HepG2 (cell line): Measurements from ENCODE around the gene ADIPOR1. TPM values are rescaled to one million over a fixed set of nuclear protein-coding genes. Genes with fewer than 3 reads are reported as not detected.

Experiments used
- ATF7-NPFF ChIP-seq: sonication (generic); formaldehyde crosslinking; IDR thresholded peaks from 2 replicates; pipeline ENCODE4 v1.8.1; 2023; ENCODE audit warnings: mild to moderate bottlenecking, low read depth, missing genetic modification reagents, moderate library complexity
- BCL3 ChIP-seq: sonication (generic); formaldehyde crosslinking; IDR thresholded peaks from 2 replicates; pipeline ENCODE4 v1.5.1; 2020; ENCODE audit warnings: mild to moderate bottlenecking, missing genetic modification reagents, moderate library complexity
- BRF2 ChIP-seq: sonication (generic); formaldehyde crosslinking; IDR thresholded peaks from 2 replicates; pipeline ENCODE4 v1.8.1; 2022; ENCODE audit warnings: mild to moderate bottlenecking, missing genetic modification reagents
- DZIP1 ChIP-seq: sonication (generic); formaldehyde crosslinking; IDR thresholded peaks from 2 replicates; pipeline ENCODE4 v1.5.0; 2020; ENCODE audit warnings: mild to moderate bottlenecking, missing genetic modification reagents
- FOXK2 ChIP-seq: fragments of 450-650 bp; IDR thresholded peaks from 2 replicates; pipeline ENCODE4 v1.6.1; 2016
- NFIB ChIP-seq: sonication (generic); formaldehyde crosslinking; IDR thresholded peaks from 2 replicates; pipeline ENCODE4 v1.9.0; 2021; ENCODE audit warnings: missing genetic modification reagents, mild to moderate bottlenecking, borderline replicate concordance
- ZKSCAN8 ChIP-seq: IDR thresholded peaks from 2 replicates; pipeline ENCODE4 v1.6.1; 2016; ENCODE audit warnings: borderline replicate concordance, missing genetic modification reagents, missing compliant biosample characterization
- ZNF350 ChIP-seq: sonication (generic); formaldehyde crosslinking; IDR thresholded peaks from 2 replicates; pipeline ENCODE4 v1.4.0; 2020; ENCODE audit warnings: mild to moderate bottlenecking, low read depth, missing genetic modification reagents, borderline replicate concordance
- ZNF382 ChIP-seq: sonication (generic); formaldehyde crosslinking; IDR thresholded peaks from 2 replicates; pipeline ENCODE4 v1.5.0; 2020; ENCODE audit warnings: missing genetic modification reagents, mild to moderate bottlenecking, borderline replicate concordance
- ZNF501 ChIP-seq: sonication (generic); formaldehyde crosslinking; IDR thresholded peaks from 2 replicates; pipeline ENCODE4 v1.5.1; 2020; ENCODE audit warnings: mild to moderate bottlenecking, moderate library complexity, missing genetic modification reagents
- ZSCAN22 ChIP-seq: sonication (generic); formaldehyde crosslinking; IDR thresholded peaks from 2 replicates; pipeline ENCODE4 v1.4.0; 2020; ENCODE audit warnings: mild to moderate bottlenecking, missing genetic modification reagents
- polyA plus RNA-seq, 8 experiments: library from polyadenylated mRNA; depleted of rRNA in 3 of 8; stranded (reverse) in 7 of 8; unstranded in 1 of 8; fragments of >200 nt; fragmentation: Illumina TruSeq in 4 of 8; extraction: Trizol in 4 of 8; gene quantifications; 2 replicates each; pipeline versions ENCODE4 v1.2.1 to v1.2.3, GENCODE V29; 2011 to 2016; ENCODE audit warnings: low read depth in 4 of 8, missing spikeins in 1 of 8, mixed read lengths in 1 of 8; ENCODE audit not compliant: insufficient read depth in 1 of 8
- total RNA-seq, 5 experiments: library from RNA; depleted of rRNA; stranded (reverse); fragments of >200 nt; fragmentation: Illumina TruSeq; extraction: Trizol; gene quantifications; 2 replicates each; pipeline ENCODE4 v1.2.3, GENCODE V29; 2016; ENCODE audit warnings: low read depth in 1 of 5
- TF ChIP-seq, protein P1 (sequence below): sonication (generic); formaldehyde crosslinking; IDR thresholded peaks from 2 replicates; pipeline ENCODE4 v1.4.0; 2020; ENCODE audit warnings: missing genetic modification reagents, mild to moderate bottlenecking, borderline replicate concordance
- TF ChIP-seq, protein P2 (sequence below): IDR thresholded peaks from 2 replicates; pipeline ENCODE4 v1.6.1; 2016; ENCODE audit warnings: mild to moderate bottlenecking

ADIPOR1 gene
- total and polyA plus RNA-seq, 2 of the 13 experiments (the other 11 are each of a cell fraction or from before 2014, with no cell fraction given): 60.0 to 141 TPM

GRCh38 chr1:202957733-202958543 lies at the start of gene ADIPOR1 (continued):
- TF ChIP-seq DZIP1 (CRISPR knock-in tag) (no peak), ATF7-NPFF (CRISPR knock-in tag) (peak; percentile 65; the same call in 1 of the 2 replicates), ZSCAN22 (CRISPR knock-in tag) (0 out of 2 replicates have a peak, but pooled peaks have one; percentile 17), BCL3 (CRISPR knock-in tag) (no peak), ZNF501 (CRISPR knock-in tag) (0 out of 2 replicates have a peak, but pooled peaks have one; percentile 22), FOXK2 (no peak), ZNF350 (CRISPR knock-in tag) (peak; percentile 50; the same call in 1 of the 2 replicates), ZKSCAN8 (CRISPR knock-in tag) (no peak), NFIB (CRISPR knock-in tag) (no peak), ZNF382 (CRISPR knock-in tag) (no peak), BRF2 (CRISPR knock-in tag) (no peak)
- TF ChIP-seq, protein P1, sequence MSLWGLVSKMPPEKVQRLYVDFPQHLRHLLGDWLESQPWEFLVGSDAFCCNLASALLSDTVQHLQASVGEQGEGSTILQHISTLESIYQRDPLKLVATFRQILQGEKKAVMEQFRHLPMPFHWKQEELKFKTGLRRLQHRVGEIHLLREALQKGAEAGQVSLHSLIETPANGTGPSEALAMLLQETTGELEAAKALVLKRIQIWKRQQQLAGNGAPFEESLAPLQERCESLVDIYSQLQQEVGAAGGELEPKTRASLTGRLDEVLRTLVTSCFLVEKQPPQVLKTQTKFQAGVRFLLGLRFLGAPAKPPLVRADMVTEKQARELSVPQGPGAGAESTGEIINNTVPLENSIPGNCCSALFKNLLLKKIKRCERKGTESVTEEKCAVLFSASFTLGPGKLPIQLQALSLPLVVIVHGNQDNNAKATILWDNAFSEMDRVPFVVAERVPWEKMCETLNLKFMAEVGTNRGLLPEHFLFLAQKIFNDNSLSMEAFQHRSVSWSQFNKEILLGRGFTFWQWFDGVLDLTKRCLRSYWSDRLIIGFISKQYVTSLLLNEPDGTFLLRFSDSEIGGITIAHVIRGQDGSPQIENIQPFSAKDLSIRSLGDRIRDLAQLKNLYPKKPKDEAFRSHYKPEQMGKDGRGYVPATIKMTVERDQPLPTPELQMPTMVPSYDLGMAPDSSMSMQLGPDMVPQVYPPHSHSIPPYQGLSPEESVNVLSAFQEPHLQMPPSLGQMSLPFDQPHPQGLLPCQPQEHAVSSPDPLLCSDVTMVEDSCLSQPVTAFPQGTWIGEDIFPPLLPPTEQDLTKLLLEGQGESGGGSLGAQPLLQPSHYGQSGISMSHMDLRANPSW (CRISPR knock-in tag): peak; percentile 33; the same call in 1 of the 2 replicates
- TF ChIP-seq, protein P2, sequence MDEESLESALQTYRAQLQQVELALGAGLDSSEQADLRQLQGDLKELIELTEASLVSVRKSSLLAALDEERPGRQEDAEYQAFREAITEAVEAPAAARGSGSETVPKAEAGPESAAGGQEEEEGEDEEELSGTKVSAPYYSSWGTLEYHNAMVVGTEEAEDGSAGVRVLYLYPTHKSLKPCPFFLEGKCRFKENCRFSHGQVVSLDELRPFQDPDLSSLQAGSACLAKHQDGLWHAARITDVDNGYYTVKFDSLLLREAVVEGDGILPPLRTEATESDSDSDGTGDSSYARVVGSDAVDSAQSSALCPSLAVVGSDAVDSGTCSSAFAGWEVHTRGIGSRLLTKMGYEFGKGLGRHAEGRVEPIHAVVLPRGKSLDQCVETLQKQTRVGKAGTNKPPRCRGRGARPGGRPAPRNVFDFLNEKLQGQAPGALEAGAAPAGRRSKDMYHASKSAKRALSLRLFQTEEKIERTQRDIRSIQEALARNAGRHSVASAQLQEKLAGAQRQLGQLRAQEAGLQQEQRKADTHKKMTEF: no peak
